Mesodermal cell (in vitro differentiated cells): ENCODE data around the gene PLAC1.

Source experiments
- H3K27ac ChIP-seq: 2 replicates; pipeline ENCODE4 v1.7.0; 2013; ENCODE audit warnings: mild to moderate bottlenecking, low read depth, low read length, moderate library complexity; ENCODE audit not compliant: severe bottlenecking
- H3K36me3 ChIP-seq: 2 replicates; pipeline ENCODE4 v1.7.1; 2013; ENCODE audit warnings: mild to moderate bottlenecking, low read length, moderate library complexity; ENCODE audit not compliant: control insufficient read depth, insufficient read depth
- H3K4me1 ChIP-seq: one replicate; pipeline ENCODE4 v1.7.1; 2013; ENCODE audit warnings: mild to moderate bottlenecking, low read length; ENCODE audit not compliant: insufficient read depth, control insufficient read depth, poor library complexity, severe bottlenecking
- H3K4me3 ChIP-seq: 2 replicates; pipeline ENCODE4 v1.7.0; 2013; ENCODE audit warnings: low read length, control low read depth, mild to moderate bottlenecking; ENCODE audit not compliant: insufficient read depth, poor library complexity, severe bottlenecking; ENCODE audit errors: extremely low read depth
- H3K9me3 ChIP-seq: 2 replicates; pipeline ENCODE4 v1.7.1; 2013; ENCODE audit warnings: mild to moderate bottlenecking, low read length, moderate library complexity; ENCODE audit not compliant: control insufficient read depth
- WGBS, 2 experiments: methylation state at CpG; one replicate each; pipeline ENCODE4 v1.1.5; 2013; ENCODE audit warnings: missing lambda C conversion rate in 2 of 2; ENCODE audit not compliant: insufficient coverage in 2 of 2; 5-methylcytosine and 5-hydroxymethylcytosine counted together

PLAC1 gene

DNA sequence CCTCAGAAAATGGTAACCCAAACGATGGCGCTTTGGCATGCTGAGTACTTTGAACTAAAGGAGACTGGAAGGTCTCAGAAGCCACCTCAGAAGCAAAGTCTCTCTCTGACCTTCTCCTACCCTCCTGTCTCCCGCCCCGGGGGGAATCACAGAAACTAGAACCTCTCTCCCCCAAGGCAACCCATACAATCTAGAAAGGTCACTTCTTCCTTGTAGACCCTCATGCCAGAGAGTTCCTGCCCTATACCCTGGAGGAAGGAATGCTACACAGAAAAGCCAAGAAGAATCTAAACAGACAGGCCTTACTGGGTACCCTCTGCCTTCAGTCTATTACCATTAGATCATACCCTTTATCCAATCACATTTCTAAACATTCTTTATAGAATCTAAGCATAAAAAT lies 8.5 kb downstream of the PLAC1 start:
- 100% methylated on average over 2 of the region's 4 CpGs; no CpG with 5 or more reads in 1 of the 2 experiments for WGBS, 2 experiments
- Histone ChIP-seq H3K4me3 (no peak overlapping the region), H3K27ac (no peak overlapping the region), H3K36me3 (no peaks in the 10 kb centered on the region), H3K9me3 (no peaks in the 10 kb centered on the region), H3K4me1 (peaks cover 3% of the 10 kb centered on the region)

DNA sequence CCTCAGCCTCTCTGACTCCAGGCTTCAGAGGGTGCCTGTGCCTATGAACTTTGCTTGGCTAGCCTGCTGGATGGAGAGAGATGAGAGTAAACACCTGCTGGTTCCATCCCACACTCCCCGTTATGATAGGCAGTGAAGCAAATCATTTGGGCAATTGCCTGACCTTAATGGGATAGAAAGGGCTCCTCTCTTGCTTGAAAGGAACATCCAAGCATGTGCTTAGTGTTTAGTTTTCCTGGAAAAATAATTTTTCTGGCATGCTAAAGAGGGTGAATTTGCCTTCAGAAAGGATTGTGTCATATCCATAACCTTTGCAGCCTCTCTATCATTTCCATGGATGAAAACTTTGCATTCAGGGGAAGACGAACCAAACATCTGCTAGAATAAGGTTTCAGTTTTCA lies 10.8 kb downstream of the PLAC1 start:
- Histone ChIP-seq H3K36me3 (no peaks in the 10 kb centered on the region), H3K4me1 (peaks cover 3% of the 10 kb centered on the region), H3K9me3 (no peaks in the 10 kb centered on the region), H3K4me3 (no peak overlapping the region), H3K27ac (no peak overlapping the region)
- 80% methylated on average over 1 of the region's 2 CpGs; no CpG with 5 or more reads in 1 of the 2 experiments for WGBS, 2 experiments

DNA sequence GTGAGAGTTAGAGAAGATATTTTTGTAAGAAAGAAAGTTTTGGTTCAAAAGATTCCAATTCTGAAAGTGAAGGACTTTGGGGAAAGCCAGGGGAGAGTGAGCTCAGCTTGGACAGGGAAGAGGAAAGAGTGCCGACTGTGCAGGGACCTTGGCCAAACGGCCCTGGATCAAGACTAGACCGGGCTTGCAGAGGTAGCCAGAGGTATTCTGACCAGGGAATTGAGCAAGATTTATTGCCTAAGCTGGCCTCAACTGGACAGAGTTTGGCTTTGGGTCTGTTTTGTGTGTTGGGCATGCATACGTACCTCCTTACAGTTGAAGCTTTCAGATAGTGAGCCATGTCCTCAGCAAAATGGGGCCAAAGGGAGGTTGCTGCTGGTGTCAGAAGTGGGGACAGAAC lies 11.6 kb downstream of the PLAC1 start:
- peaks cover 8% of the 10 kb centered on the region for H3K4me1 ChIP-seq
- no peaks in the 10 kb centered on the region for H3K9me3 ChIP-seq
- no peak overlapping the region for H3K27ac ChIP-seq
- no peaks in the 10 kb centered on the region for H3K36me3 ChIP-seq
- 100% methylated on average over 1 of the region's 4 CpGs; no CpG with 5 or more reads in 1 of the 2 experiments for WGBS, 2 experiments
- no peak overlapping the region for H3K4me3 ChIP-seq

- peaks cover 7% of the 10 kb centered on the region for H3K4me1 ChIP-seq
- H3K4me3 ChIP-seq = no peak overlapping the region
- H3K9me3 ChIP-seq = no peaks in the 10 kb centered on the region
- no peaks in the 10 kb centered on the region for H3K36me3 ChIP-seq
- WGBS, 2 experiments = 75 to 100% methylated on average over 1 of the region's 6 CpGs
- H3K27ac ChIP-seq = no peak overlapping the region
These were observed 12.2 kb downstream of the PLAC1 start for GRCh38 chrX:134645936-134646543.

GRCh38 chrX:134642386-134642785 lies 15.9 kb downstream of the PLAC1 start:
- no peaks in the 10 kb centered on the region for H3K9me3 ChIP-seq
- no peak overlapping the region for H3K4me3 ChIP-seq
- peaks cover 7% of the 10 kb centered on the region for H3K4me1 ChIP-seq
- no peak overlapping the region for H3K27ac ChIP-seq
- H3K36me3 ChIP-seq = no peaks in the 10 kb centered on the region
- 100% methylated on average over 1 of the region's 1 CpG; no CpG with 5 or more reads in 1 of the 2 experiments for WGBS, 2 experiments

DNA sequence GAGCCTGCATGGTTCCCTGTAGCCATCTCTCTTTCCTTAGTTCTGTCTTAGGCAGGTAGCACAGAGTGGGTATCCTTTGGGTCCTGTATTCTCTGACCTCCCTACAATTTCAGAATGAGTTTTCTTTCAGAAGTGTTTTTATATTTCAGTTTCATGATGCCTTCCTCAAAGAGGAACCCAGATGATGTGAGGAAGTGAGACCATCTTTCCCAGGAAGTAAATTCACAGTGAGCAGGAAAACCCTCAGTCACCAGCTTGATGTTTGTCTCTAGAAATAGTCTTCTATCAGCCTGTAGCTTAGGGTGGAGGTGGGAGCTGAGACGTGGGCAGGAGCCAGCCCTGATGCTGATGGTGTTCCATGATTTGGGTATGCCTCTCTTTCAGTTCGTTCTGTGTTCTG lies 16.9 kb downstream of the PLAC1 start:
- Histone ChIP-seq H3K27ac (no peak overlapping the region), H3K4me3 (no peak overlapping the region)
- WGBS, 2 experiments = no CpG with 5 or more reads among the region's 2 CpGs

DNA sequence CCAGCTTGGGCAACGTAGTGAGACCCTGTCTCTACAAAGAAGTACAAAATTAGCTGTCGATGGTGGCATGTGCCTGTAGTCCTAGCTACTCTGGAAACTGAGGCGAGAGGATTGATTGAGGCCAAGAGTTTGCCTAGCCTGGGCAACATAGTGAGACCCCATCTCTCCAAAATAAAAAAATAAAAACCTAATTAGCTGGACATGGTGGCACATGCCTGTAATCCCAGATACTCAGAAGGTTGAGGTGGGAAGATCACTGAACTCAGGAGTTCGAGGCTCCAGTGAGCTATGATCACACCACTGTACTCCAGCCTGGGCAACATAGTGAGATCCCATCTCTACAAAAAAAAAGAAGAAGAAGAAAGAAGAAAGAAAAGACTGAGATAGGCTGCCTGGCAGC lies 17.4 kb downstream of the PLAC1 start:
- Histone ChIP-seq H3K9me3 (no peaks in the 10 kb centered on the region), H3K4me3 (no peak overlapping the region), H3K36me3 (no peaks in the 10 kb centered on the region), H3K4me1 (peaks cover 7% of the 10 kb centered on the region), H3K27ac (no peak overlapping the region)
- WGBS, 2 experiments = 100% methylated on average over 1 of the region's 4 CpGs; no CpG with 5 or more reads in 1 of the 2 experiments

More for the DNA sequence above, 16.9 kb downstream of the PLAC1 start:
- Histone ChIP-seq H3K36me3 (no peaks in the 10 kb centered on the region), H3K9me3 (no peaks in the 10 kb centered on the region), H3K4me1 (peaks cover 7% of the 10 kb centered on the region)

- WGBS, 2 experiments = no CpG with 5 or more reads among the region's 5 CpGs
- H3K27ac ChIP-seq = no peak overlapping the region
- peaks cover 2% of the 10 kb centered on the region for H3K4me1 ChIP-seq
- H3K36me3 ChIP-seq = no peaks in the 10 kb centered on the region
- no peak overlapping the region for H3K4me3 ChIP-seq
- H3K9me3 ChIP-seq = no peaks in the 10 kb centered on the region
These were observed 21.4 kb downstream of the PLAC1 start for GRCh38 chrX:134636851-134637250.

- Histone ChIP-seq H3K4me3 (no peak overlapping the region), H3K27ac (no peak overlapping the region), H3K36me3 (no peaks in the 10 kb centered on the region), H3K4me1 (no peaks in the 10 kb centered on the region), H3K9me3 (no peaks in the 10 kb centered on the region)
- 100% methylated on average over 1 of the region's 5 CpGs; no CpG with 5 or more reads in 1 of the 2 experiments for WGBS, 2 experiments
These were observed 23.6 kb downstream of the PLAC1 start for GRCh38 chrX:134634691-134635090.

- H3K9me3 ChIP-seq = no peaks in the 10 kb centered on the region
- no peaks in the 10 kb centered on the region for H3K36me3 ChIP-seq
These were observed 24.4 kb downstream of the PLAC1 start for GRCh38 chrX:134633832-134634231.

DNA sequence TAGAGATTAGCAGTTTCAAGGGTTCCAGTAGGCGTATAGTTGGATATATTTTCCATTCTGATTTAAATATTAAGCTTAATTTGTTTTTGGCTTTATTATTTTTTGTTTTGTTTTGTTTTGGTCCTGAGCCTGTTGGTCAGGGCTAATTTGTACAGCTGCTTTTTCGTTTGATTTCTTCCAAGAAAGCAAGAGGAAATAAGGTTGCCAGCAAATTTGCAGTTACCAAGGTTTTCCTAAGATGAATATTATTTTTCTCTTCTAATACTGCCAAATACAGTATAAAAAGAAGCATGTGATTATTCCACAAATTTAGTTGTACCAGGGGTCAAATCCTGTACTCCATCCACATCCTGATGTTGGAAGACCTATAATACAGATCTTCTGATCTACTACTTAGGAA lies 24.9 kb downstream of the PLAC1 start:
- no peak overlapping the region for H3K27ac ChIP-seq
- H3K9me3 ChIP-seq = no peaks in the 10 kb centered on the region
- no peaks in the 10 kb centered on the region for H3K4me1 ChIP-seq
- no peak overlapping the region for H3K4me3 ChIP-seq
- no peaks in the 10 kb centered on the region for H3K36me3 ChIP-seq
- WGBS, 2 experiments = no CpG with 5 or more reads among the region's 2 CpGs

More at GRCh38 chrX:134633832-134634231, 24.4 kb downstream of the PLAC1 start:
- Histone ChIP-seq H3K27ac (no peak overlapping the region), H3K4me3 (no peak overlapping the region), H3K4me1 (no peaks in the 10 kb centered on the region)
